GM12878 (cell line): ENCODE results near the gene KIF22.

Source experiments
- BHLHE40 ChIP-seq, 2 experiments: fragments of 450-650 bp in 1 of 2; IDR thresholded peaks; 2 replicates each; pipeline ENCODE4 v1.6.1; 2011 to 2017; ENCODE audit warnings: low read depth in 2 of 2, borderline replicate concordance in 1 of 2, improper control_type of control experiment in 1 of 2, low read length in 1 of 2, mild to moderate bottlenecking in 1 of 2
- ELK1 ChIP-seq: IDR thresholded peaks from 2 replicates; pipeline ENCODE4 v1.6.1; 2012; ENCODE audit warnings: low read depth, low read length, improper control_type of control experiment
- FOS ChIP-seq: IDR thresholded peaks from 3 replicates; pipeline ENCODE4 v1.6.1; 2011; ENCODE audit warnings: borderline replicate concordance; ENCODE audit not compliant: insufficient read length; ENCODE audit errors: extremely low read depth
- NFYB ChIP-seq: IDR thresholded peaks from 2 replicates; pipeline ENCODE4 v1.6.1; 2011; ENCODE audit warnings: low read depth, mild to moderate bottlenecking, low read length, improper control_type of control experiment, moderate library complexity; ENCODE audit not compliant: insufficient read depth
- ZBTB4 ChIP-seq: fragments of 450-650 bp; formaldehyde crosslinking; IDR thresholded peaks from 2 replicates; pipeline ENCODE4 v1.4.0; 2022; ENCODE audit warnings: mild to moderate bottlenecking, moderate library complexity

- TF ChIP-seq NFYB (peak; percentile 94), BHLHE40 (IDR thresholded peaks at IDR 0.05; ENCODE audit: borderline replicate concordance in 1 of 2, low read depth in 2 of 2, low read length in 1 of 2) (peak; percentile 41 to 68; a peak in 2 of 4 replicates), ZBTB4 (0 out of 2 replicates have a peak, but pooled peaks have one; percentile 37), FOS (no peak), ELK1 (no peak; the same call in 1 of the 2 replicates)
Measured at GRCh38 chr16:29790183-29790948, at the start of gene KIF22.
